Ammon's horn (tissue), 1 donor: ENCODE measurements around the gene SLC38A11.
A peak's percentile ranks its signal among the peaks of the same experiment; 100 is the strongest.
"Not testable (repeated sequence)": the region's sequence is repeated elsewhere in the genome, so short reads cannot be mapped to it uniquely, and the experiment has no call there.

ENCODE experiments used
- DNase-seq: peaks from one replicate; pipeline ENCODE4 v3.0.0-alpha.2; 2016; ENCODE audit warnings: low spot score

SLC38A11 gene

DNA sequence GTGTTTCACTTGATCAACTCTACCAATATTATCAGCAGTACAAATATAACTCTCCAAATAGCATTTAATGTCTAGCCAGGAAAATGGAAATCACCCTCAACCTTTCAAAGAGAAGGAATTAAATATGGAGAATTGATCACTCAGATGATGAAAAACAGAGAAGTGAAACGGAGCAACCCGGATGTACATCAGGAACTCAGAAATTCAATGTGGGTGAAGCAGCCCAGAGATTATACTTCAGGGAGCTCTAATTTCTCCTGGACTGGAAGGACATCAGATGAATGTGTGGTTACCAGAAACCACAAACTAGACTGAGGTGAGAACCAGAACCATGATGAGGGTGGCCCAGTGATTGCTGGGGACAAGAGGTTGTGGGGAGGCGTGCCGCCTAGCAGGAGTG is 78.2 kb downstream of the SLC38A11 start:
- DNase-seq, result no peak

- DNase-seq, result no peak
These were observed 79.8 kb downstream of the SLC38A11 start for GRCh38 chr2:164875334-164876205.

DNA sequence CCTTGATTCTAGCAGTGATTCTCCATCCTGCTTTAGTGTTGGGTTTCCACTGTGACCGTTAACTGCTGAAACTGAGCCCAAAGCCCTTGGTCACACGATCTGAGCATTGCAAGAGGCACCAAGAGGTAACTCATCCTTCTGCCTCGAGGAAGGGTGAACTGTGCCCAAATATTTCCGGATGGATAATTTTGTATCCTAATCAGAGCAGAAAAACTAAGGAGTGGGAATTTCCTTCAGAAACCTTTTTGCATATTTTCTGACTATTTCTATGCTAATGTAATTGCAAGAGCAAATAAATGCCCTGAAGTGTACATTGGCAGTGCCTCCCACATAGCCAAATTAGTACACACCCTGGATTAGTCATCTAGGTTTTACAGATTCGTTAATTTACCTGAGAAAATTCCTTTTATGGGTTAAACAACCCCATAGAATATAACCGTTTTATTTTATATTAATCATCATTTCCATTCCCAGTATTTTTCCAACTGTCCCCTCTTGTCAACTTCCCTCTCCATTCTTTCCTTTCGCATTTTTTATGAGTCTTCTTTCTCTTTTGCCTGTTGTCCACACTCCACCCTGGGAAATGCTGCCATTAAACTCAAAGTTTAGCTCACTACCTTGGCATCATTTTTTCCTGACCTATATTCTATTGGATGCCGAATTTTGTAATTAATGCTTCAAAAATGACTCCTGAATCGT is 82.0 kb downstream of the SLC38A11 start:
- DNase-seq, result no peak

GRCh38 chr2:164871404-164871803 is 83.9 kb downstream of the SLC38A11 start:
- DNase-seq, result no peak

GRCh38 chr2:164869420-164869772 is 85.9 kb downstream of the SLC38A11 start:
- no peak for DNase-seq

DNA sequence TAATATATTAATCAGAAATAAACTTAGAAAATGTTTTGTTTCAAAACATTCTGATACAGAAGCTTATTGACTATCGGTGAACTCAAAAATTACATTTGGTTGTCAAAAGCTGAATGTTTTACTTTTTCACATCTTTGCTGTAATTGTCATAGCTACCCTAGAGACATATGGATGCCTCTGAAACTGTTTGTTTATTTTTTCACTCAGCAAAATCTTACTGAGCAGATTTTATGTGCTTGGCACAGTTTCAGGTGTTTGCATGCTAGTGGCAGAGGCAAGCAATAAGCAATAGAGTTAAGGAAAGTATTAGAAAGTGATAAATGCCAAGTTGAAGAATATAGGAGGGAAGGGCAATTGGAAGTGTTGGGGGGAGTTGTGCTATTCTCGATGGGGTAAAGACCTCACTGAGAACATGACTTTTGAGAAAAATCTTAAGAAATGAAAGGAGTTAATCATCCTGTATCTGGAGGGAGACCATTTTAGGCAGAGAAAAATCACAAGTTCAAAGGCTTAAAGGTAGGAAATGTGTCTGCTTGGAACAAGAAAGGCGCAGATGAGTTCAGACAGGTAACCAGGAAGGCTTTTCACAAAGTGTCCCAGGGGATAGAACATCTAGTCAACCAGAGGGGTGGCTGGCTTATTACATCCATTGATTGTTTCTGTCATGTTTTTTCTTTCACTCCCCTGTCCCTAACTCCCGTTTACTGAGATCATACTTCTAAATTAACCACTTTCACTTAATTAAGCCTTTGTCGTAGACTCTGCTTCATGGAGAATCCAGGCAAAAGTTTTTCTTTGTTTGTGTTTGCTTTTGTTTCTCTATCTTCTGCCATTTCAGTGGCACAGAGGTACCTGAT is 86.5 kb downstream of the SLC38A11 start:
- DNase-seq, result no peak

- no peak for DNase-seq
These were observed 87.4 kb downstream of the SLC38A11 start for GRCh38 chr2:164867779-164868397.

DNA sequence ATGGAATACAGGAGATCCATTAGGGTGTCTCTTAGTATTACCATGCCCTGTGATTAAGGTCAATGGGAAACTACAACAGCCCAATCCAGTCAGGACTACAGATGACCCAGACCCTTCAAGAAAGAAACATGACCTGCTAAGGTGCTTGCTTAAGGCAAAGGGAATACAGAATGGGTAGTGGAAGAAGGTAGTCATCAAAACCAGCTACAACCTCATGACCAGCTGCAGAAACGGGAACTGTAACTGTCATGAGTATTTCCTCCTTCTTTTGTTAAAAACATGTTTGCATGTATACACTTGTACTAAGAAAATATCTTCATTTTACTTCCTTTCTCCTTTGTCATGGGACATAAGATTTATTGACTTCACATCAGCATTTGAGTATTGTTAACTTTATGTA is 88.9 kb downstream of the SLC38A11 start:
- peak; percentile 4 for DNase-seq

- DNase-seq, result no peak
These were observed 94.7 kb downstream of the SLC38A11 start for GRCh38 chr2:164860694-164861042.

DNA sequence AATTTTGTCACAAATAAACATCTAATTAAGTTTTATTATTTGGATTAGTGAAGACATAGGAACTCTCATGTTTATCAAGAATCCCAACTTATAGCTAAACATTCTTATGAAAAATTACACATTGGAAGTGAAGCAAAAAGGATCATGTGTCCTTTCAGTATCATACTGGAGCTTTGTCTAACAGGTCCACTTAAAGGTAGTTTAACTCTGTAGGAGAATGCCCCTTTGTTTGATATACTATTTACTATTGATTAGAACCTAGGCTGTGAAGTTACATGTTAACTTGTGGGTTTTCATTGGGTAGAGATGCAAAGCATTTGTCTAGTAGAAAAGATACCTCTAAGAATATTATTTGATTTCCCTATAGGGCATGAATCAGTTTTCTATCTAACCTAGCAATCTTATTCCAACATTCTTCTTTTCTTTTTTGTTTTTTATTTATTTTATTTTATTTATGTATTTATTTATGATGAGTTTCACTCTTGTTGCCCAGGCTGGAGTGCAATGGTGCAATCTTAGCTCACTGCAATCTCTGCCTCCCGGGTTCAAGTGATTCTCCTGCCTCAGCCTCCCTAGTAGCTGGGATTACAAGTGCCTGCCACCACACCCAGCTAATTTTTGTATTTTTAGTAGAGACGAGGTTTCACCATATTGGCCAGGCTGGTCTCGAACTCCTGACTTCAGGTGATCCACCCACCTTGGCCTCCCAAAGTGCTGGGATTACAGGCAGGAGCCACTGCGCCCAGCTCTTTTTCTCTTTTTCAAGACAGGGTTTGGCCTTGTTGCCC is 95.2 kb downstream of the SLC38A11 start:
- DNase-seq, result not testable (repeated sequence)

DNA sequence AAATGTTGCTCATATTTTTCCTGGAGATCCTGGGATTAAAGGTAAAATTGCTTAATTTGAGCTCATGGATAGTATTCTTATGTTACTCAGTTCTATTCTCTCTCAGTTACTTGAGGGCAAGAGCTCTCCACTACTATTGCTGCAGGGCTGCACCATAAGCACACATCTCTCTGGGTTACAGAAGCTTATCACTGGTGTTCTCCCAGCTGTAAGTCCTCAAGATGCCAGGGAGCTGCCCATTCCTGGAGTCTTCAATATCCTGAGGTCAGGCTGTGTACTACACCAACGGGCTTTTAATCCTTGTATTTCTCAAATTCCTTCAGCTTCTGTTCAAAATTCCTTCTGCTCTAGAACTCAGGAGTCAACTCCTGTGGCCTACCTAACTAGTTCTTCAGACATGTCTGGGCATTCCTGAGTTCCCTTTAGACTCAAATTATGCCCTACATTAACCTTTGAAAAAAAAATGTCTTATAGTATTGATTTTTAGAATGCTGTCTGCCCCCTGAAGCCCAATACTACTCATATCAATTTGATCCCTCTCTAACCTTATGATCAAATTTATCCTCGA is 96.0 kb downstream of the SLC38A11 start:
- DNase-seq, result no peak

DNA sequence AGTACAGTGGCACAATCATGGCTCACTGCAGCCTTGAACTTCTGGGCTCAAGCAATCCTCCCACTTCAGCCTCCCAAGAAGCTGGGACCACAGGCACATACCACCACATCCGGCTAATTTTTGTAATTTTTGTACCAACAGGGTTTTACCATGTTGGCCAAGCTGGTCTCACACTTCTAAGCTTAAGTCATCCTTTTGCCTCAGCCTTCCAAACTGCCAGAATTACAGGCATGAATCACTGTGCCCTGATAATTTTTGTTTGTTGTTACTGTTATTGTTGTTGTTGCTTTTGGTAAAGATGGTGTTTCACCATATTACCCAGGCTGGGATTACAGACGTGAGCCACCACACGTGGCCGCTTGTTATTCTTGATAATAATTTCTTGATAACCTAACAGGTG is 103.2 kb downstream of the SLC38A11 start:
- no peak for DNase-seq

- no peak for DNase-seq
These were observed 105.1 kb downstream of the SLC38A11 start for GRCh38 chr2:164850235-164850634.

- no peak for DNase-seq
These were observed 105.8 kb downstream of the SLC38A11 start for GRCh38 chr2:164849506-164849905.

- no peak for DNase-seq
These were observed 107.2 kb downstream of the SLC38A11 start for GRCh38 chr2:164847981-164848741.

- DNase-seq, result no peak
These were observed 108.0 kb downstream of the SLC38A11 start for GRCh38 chr2:164847291-164847690.

DNA sequence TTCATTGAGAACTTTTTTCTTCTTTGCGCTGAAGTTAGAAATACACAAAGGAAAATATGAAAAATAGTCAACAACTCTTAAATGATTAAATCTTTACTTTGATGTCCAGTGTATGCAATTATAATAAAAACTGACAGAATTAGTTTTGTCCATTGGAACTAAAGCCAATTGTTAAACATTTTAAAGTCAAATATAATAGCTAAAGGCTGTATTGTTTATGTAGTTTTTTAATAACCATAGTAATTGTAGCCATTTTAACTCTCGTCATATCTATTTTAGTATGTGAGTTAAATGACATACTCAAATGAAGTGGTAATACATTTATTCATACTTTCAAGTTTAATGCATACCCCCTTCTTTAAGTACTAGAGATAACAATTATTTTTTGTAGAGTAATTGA is 109.0 kb downstream of the SLC38A11 start:
- DNase-seq, result no peak
